GM10847 (cell line): ENCODE measurements around the gene ST6GALNAC3.

ENCODE experiments used
- POLR2A ChIP-seq: IDR thresholded peaks from 2 replicates; pipeline ENCODE4 v1.6.1; 2011; ENCODE audit not compliant: insufficient read length; ENCODE audit errors: extremely low read depth

ST6GALNAC3 gene

DNA sequence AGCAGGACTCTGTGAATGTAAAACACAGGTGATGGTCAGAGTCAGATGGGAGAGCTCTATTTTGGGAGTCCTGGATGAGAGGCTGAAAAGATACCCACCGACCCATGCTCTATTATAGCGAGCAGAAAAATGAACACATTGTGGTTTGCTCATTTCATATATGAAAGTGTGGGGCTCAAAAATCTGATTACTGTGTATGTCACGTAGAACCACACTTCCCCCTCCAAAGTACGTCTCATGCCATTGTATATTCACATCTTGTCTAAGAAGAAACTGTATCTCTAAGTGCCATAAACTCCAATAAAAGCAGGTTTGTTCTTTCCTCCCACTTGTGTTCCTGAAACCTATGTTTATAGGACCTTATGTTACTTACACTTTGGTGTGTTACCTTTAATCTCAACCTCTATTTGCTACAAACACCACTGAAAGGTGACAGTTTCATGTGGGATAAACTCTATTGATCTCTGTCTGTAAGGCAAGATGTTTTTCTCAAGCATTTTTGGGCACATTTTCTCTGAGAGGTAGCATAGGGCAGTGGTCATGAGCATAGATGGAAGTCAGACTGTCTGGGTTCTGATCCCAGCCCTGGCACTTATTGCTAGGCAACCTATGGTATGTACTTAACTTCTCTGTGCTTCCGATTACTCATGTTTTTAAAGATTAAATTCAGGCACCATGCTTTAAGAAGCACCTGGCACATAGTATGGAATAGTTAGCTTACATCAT lies 214.4 kb downstream of the ST6GALNAC3 start:
- TF ChIP-seq POLR2A, result no peak

DNA sequence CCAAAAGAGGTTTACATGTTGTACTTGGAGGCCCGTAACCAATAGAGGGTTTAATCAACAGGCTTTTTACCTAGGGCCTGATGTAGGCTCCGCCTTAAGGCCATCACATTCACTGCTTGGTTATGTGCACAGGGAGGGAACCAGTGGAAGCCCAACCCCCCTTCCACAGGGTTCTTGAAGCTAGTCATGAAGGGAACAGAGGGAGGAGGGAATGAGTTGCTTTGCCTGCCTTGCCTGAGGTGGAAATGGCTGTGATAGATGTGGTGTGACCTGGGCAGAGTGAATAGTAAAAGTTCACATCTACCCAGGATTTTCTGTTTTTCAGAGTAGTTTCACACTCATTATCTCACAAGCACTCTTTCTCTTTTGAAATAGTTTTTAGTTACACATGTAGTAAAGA lies 215.1 kb downstream of the ST6GALNAC3 start:
- no peak for TF ChIP-seq POLR2A

DNA sequence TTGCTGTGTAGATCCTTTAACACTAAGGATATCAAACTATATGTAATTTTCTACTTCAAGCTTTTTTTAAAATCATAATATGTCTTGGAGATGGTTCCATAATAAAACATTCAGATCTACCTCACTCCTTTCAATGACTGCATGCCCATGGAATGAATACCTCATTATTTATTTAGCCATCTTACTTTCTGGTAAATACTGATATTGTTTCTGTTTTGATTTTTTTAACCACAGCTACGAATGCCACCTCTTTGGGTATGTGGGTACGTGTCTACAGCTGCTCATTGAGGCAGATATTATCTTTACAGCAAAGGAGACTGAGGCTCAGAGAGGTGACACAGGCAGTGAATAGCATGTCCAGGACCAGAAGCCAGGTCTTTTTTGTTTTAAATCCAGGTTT lies 215.7 kb downstream of the ST6GALNAC3 start:
- no peak for TF ChIP-seq POLR2A

DNA sequence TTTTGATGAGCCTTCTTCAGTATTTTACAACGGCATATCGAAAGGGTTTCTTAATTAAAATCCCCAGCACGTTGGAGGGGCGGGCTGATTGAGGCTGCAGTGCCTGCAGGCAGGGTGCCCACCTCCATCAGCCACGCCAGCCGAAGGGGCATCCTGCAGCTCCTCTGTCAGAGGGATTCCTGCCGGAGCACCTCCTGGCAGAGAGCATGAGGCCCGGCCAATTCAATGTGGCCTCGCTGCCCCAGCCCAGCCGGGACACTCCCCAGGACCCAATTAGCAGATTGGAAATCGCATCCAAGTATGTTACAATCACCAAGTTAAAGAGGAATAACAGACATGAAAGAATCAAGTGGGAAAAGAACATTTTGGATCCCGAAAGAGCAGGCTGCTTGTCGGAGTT lies 216.6 kb downstream of the ST6GALNAC3 start:
- TF ChIP-seq POLR2A, result no peak

DNA sequence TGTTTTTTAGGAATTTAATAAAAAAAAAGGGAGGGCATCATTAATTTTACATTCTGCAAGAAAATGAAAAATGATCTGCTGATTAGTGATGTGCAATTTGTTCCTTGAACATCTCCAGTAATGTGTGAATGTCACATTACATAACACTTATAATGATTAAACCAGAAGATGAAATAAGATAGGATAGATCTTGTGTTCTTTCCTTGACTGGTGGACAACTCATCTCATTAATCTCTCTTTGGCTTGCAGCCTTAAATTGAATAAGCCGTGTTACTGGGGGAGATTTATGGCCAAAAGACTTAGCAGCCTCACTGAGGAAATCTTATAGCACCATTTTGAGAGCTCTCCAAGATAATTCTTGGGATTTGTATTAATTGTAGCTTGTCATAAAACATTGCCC lies 217.2 kb downstream of the ST6GALNAC3 start:
- TF ChIP-seq POLR2A, result no peak

DNA sequence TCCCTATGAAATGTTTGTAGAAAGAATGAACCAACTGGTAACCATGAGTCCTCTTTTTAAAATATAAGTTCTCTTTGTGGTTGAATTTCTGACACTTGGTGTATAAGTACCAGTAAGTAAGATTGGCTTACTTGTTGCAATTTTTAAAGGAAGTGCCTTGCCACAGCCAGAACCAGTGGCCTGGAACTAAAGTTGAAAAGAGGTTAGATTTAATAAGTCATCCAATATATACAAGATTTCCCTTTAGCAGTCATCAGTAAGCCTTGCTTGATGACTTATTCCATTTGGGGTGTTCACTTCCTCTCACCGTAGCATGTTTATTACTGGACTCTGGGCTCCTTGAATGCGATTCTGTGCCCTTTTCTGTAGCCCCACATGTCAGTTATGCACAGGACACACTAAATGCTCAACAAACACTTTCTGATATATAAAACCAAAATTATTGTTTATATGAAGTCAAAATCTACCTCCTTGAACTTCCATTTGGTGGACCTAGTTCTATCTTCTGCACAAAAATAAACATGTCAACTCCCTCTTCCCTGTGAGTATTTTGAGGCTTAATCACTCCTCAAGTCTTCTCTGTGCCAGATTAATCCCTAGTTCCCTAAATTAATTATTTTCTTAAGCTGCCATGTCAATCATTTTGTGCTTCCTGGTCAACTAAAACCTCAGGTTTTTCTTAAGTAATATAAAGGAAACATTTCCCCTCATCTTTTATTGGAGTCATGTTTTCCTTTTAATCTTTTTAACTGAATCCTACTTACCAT lies 218.1 kb downstream of the ST6GALNAC3 start:
- TF ChIP-seq POLR2A, result no peak

DNA sequence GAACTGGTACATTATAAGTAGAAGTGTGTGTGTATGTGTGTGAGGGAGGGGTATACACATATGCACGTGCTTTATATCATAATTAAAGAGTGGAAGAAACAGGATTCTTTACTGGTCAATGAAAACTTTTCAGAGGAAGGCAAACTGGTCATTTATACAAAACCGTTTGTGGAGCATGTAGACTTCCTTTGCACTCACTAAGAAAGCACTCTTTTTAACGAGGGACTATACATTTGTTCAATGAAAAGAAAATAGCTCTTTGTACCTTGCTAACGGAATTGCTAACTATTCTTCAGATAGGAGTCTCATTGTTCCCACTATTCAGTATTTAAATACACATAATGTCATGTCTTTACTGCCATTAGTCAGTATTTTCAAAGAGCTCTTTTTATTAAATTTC lies 219.3 kb downstream of the ST6GALNAC3 start:
- TF ChIP-seq POLR2A, result no peak

DNA sequence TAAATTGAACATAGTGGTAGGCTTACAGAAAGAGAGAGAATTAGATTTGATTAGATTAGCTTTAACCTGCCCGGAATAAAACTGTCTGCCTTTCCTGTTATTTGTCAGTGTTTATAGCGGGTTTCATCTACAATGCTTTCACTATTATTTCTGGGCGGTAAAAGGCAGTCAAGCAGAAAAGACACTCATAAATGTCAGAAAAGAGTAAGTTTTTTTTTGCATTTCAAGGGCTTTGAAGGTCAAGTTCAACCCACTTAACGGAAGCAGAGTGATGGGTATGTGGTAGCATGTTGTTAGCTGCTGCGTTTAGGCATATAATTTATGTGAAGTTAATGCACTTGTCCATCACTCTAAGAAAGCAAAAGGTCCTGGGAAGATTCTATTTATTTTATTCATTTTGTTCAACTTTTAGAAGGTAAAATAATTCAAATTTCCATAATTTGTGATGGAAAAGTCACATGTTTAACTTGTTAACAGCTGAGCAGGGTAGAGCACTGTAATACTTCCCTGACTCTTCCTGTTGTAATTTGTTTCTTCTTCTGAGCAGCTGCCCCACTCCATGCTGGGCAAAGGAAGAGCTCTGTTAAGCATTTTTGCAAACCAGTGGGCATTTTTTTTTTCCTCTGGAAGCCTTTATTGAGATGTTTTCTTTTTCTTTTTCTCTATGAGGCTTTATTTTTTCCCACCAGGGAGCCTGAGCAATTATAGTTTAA lies 220.1 kb downstream of the ST6GALNAC3 start:
- TF ChIP-seq POLR2A, result no peak

DNA sequence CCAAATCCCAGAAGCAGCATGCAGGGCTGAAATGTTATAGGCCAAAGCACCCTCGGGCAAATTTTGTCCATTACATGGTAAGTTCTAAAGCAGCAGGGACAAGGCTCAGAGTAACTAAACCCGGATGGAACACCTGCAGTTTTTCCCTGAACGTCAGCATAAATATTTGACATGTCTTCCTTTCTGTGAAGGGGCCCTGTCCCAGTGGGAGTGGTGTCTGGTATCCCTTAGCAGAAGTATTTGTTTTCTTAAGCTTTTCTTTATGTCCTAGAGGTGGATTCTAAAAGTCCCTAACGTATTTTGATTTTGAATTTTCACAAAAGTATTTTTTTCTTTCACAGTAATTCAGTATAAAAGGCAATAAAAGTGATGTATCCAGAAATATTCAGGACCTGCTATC lies 223.9 kb downstream of the ST6GALNAC3 start:
- TF ChIP-seq POLR2A, result no peak

DNA sequence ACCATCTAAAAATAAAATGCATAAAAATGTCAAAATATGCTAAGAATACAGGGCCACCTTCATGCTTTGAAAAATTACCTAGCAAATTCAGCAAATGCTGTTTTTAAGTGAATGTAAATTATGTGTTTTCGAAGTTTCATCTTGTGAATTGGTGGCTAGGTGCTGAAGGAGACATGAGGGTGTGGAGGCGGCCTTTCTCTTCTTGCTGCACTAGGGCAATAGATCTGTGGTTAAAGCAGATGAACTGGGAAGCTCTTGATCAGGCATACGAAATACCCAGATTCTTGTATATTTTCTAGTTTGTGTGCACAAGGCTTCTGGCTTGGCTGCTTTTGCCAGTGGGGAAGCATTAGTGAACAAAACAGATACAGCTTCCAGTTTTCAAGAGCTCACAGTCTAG lies 224.5 kb downstream of the ST6GALNAC3 start:
- TF ChIP-seq POLR2A, result no peak

DNA sequence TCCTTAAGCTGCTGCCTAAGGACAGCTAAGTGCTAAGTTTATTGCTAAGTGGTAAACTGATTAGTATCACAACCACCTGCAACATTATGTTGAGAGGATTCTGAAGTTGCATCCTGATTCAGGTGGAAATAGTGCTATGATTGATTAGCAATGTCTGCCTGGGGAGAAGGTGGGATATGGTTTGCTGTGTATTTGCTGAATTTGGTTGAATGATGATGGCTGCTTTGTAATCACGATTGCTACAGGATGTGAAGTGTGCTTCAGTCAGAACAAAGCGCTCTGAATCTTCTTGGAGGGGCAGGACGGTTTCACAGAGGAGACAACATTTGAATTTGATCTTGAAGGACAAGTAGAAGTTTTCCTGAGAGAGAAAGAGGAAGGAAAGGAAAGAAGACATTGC lies 226.0 kb downstream of the ST6GALNAC3 start:
- TF ChIP-seq POLR2A, result no peak

DNA sequence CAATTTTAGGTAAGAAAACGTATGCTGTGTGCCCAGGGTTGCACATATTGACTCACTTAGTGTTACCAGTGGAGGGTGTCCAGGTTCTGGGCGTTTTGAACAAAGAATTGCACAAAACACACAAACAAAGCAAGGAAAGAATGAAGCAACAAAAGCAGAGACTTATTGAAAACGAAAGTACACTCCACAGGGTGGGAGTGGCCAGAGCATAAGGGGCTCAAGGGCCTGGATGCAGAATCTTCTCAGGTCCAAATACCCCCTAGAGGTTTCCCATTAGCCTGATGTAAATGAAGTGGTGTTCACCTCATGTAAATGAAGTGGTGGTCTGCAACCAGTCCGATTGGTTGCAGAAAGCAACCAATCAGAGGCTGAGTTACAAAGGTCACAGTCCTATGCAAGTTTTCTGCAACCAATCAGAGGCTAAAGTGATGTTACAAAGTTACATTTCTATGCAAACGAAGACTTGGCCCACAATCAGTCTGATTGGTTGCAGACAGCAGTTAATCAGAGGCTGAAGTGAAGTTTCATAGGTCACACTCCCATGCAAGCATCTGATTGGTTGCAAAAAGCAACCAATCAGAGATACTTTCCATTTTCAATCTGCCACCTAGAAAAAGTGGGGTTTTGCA lies 228.3 kb downstream of the ST6GALNAC3 start:
- no peak for TF ChIP-seq POLR2A

DNA sequence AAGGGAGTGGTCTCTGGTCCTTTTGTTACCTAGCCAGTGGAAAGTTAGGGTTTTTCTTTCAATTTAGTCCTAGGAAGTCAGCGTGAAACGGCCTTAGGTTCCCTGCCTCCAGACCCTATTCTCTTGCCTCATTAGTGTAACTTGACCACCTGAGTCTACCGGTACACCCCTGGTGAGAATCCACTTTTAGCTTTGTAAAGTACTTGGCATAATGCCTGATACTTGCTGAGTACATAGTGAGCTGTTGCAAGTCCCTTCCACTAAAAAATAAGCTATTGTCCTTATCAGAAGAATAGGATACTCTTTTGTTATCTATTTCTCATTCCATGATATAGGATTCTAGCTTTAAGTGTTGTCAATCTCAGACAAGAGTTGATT lies 228.8 kb downstream of the ST6GALNAC3 start:
- no peak for TF ChIP-seq POLR2A

DNA sequence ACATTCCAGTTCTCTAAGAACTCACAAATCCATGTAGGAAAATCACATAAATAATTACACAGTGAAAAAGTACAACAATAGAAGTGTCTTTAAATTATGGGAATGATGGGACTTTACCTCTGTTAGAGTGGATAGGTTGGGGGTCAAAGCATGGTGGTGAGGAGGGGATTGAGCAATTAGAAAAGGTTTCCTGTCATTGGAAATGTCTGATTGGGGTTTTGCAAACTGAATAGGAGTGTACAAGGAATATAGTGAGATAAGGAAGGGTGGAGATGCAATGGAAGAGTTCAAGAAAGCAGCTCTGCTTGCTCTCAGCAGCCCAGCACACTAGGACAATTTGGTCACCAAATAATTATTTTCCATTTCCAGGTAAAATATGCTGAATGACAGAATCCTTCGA lies 238.8 kb downstream of the ST6GALNAC3 start:
- no peak for TF ChIP-seq POLR2A

DNA sequence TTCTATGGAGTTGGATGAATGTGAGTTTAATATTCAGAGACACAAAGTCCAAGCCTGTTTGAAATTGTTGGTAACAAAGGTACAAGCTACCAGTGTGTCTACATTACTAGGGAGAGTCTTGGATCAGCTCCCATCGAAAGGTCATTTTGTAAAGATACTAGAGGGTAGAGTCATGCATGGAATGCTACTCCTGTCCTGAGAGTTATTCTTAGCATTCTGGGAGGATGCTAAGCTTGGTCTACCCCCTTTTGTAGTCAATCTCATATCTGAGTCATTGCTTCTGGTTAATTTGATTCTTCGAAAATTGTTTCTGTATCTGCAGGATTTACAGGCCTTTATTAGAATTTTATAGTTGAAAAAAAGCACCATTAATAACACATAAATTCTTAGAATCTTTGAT lies 240.2 kb downstream of the ST6GALNAC3 start:
- TF ChIP-seq POLR2A, result no peak

DNA sequence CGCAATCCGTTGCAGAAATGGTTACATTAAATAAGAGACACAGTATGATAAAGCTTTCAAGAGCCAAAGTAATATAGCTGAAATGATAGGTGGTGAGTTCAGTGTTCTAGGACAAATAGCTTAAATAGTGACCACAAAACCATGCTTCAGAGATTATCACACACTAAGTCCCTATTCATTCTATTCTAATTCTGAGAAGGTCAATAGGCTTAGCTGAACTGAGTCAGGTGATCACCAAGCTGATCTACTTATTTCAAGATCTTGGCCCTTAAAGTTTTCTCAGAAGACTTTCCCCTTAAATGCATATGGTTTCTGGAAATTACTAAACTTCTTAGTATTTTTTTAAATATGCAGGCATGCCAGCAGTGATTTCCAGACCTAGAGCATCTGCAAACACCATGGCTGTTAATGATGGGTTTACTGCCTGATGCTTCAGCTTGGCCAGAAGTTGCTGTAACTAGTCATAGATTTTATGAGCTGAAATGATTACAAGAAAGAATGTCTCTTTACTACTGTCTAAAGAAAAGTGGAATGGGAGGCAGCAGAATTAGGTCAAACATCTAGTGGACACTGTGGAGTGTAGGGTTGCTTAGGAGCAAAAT lies 242.9 kb downstream of the ST6GALNAC3 start:
- TF ChIP-seq POLR2A, result no peak
